Endothelial cell of umbilical vein (primary cell): Measurements from ENCODE around the gene CTTN. TPM values are rescaled to one million over a fixed set of nuclear protein-coding genes. Genes with fewer than 3 reads are reported as not detected.

Experiments
- BruUV-seq: library from RNA; stranded (reverse); fragments of 400-500 nt; replicated peaks from 2 replicates; lab custom pipeline; 2021; lab: Mats Ljungman, UMichigan
- CTCF ChIA-PET: fragments of 300-600, 350-600 bp; sonication (Branson Sonifier 250); formaldehyde crosslinking; loops from one replicate; lab custom pipeline; 2021; ENCODE audit warnings: antibody characterized with exemption, inconsistent platforms; lab: Charles Lee
- POLR2A ChIA-PET: fragments of 300-600, 350-600 bp; sonication (Branson Sonifier 250); formaldehyde crosslinking; loops from one replicate; lab custom pipeline; 2021; ENCODE audit warnings: antibody characterized with exemption, inconsistent platforms; lab: Charles Lee
- DNase-seq: peaks from one replicate; pipeline ENCODE4 v3.0.0-alpha.2; 2011; ENCODE audit warnings: low read depth, low spot score
- FAIRE-seq: peaks from 2 replicates; lab custom pipeline; 2011; peaks lifted over from hg19 to GRCh38; lab: Jason Lieb, UNC
- H2AFZ ChIP-seq: 2 replicates; pipeline ENCODE4 v1.6.0; 2012; ENCODE audit warnings: low read depth, low read length, control low read depth, inconsistent platforms
- H3K27ac ChIP-seq: 2 replicates; pipeline ENCODE4 v1.5.1; 2011; ENCODE audit warnings: low read depth, mild to moderate bottlenecking, control low read depth, low read length, moderate library complexity; ENCODE audit not compliant: insufficient read depth
- H3K27me3 ChIP-seq, 2 experiments: 2 replicates each; pipeline versions ENCODE4 v1.6.0 to v1.6.1; 2011; ENCODE audit warnings: low read length in 2 of 2, mixed read lengths in 1 of 2; ENCODE audit not compliant: control insufficient read depth in 2 of 2, insufficient read depth in 2 of 2
- H3K36me3 ChIP-seq, 2 experiments: 2 replicates in 1 of 2; 3 replicates in 1 of 2; pipeline ENCODE4 v1.5.1; 2011; ENCODE audit warnings: low read length in 2 of 2, mild to moderate bottlenecking in 1 of 2, moderate library complexity in 1 of 2; ENCODE audit not compliant: control insufficient read depth in 2 of 2, insufficient read depth in 2 of 2; ENCODE audit errors: extremely low read depth in 1 of 2
- H3K4me1 ChIP-seq: 3 replicates; pipeline ENCODE4 v1.5.1; 2011; ENCODE audit warnings: mild to moderate bottlenecking, low read length; ENCODE audit not compliant: control insufficient read depth, insufficient read depth; ENCODE audit errors: extremely low read depth
- H3K4me2 ChIP-seq: 2 replicates; pipeline ENCODE4 v1.6.1; 2011; ENCODE audit warnings: low read length, control low read depth, mixed read lengths; ENCODE audit not compliant: insufficient read depth
- H3K4me3 ChIP-seq, 3 experiments: fragments of 200-600 bp in 1 of 3; sonication (generic), shearing (Covaris generic) in 1 of 3; replicated peaks in 1 of 3; 2 replicates each; pipeline ENCODE4 v1.5.1; 2011 to 2016; ENCODE audit warnings: control low read depth in 3 of 3, low read length in 3 of 3, mild to moderate bottlenecking in 2 of 3, inconsistent platforms in 1 of 3, low read depth in 1 of 3, moderate library complexity in 1 of 3; ENCODE audit not compliant: insufficient read depth in 1 of 3
- H3K79me2 ChIP-seq: 2 replicates; pipeline ENCODE4 v1.6.0; 2012; ENCODE audit warnings: low read length, inconsistent platforms; ENCODE audit not compliant: control insufficient read depth, insufficient read depth
- H3K9ac ChIP-seq: replicated peaks from 2 replicates; pipeline ENCODE3; 2011; ENCODE audit warnings: low read length, control low read depth; ENCODE audit not compliant: insufficient read depth; ENCODE audit errors: extremely low read depth
- H3K9me1 ChIP-seq: replicated peaks from 3 replicates; pipeline ENCODE4 v1.6.0; 2011; ENCODE audit warnings: mild to moderate bottlenecking, low read length; ENCODE audit not compliant: control insufficient read depth, insufficient read depth; ENCODE audit errors: extremely low read depth
- H3K9me3 ChIP-seq: replicated peaks from 2 replicates; pipeline ENCODE4 v1.5.1; 2012; ENCODE audit warnings: low read length, inconsistent platforms; ENCODE audit not compliant: control insufficient read depth, insufficient read depth
- H4K20me1 ChIP-seq: replicated peaks from 2 replicates; pipeline ENCODE3; 2011; ENCODE audit warnings: mild to moderate bottlenecking, low read length; ENCODE audit not compliant: control insufficient read depth, insufficient read depth; ENCODE audit errors: extremely low read depth
- CTCF ChIP-seq, 2 donors: IDR thresholded peaks; 1 replicate in 1 of 2; 2 replicates in 1 of 2; pipeline ENCODE4 v1.5.1; 2011; ENCODE audit warnings: low read length in 2 of 2, mild to moderate bottlenecking in 2 of 2, moderate library complexity in 2 of 2, control low read depth in 1 of 2, inconsistent platforms in 1 of 2, low read depth in 1 of 2; ENCODE audit not compliant: insufficient read depth in 1 of 2; ENCODE audit errors: extremely low read depth in 1 of 2
- EZH2 ChIP-seq: IDR thresholded peaks from 2 replicates; pipeline ENCODE4 v1.6.1; 2012; ENCODE audit warnings: borderline replicate concordance, low read depth, mild to moderate bottlenecking, moderate library complexity, low read length, inconsistent platforms; ENCODE audit not compliant: severe bottlenecking
- FOS ChIP-seq: IDR thresholded peaks from 2 replicates; pipeline ENCODE4 v1.6.1; 2011; ENCODE audit warnings: mild to moderate bottlenecking, low read length, moderate library complexity, borderline replicate concordance; ENCODE audit not compliant: insufficient read depth
- GATA2 ChIP-seq: IDR thresholded peaks from 2 replicates; pipeline ENCODE4 v1.7.0; 2011; ENCODE audit warnings: low read depth, mild to moderate bottlenecking, moderate library complexity, mixed read lengths, low read length; ENCODE audit not compliant: insufficient read length, insufficient read depth
- JUN ChIP-seq: IDR thresholded peaks from 2 replicates; pipeline ENCODE4 v1.6.1; 2011; ENCODE audit warnings: borderline replicate concordance, low read depth; ENCODE audit not compliant: insufficient read length, insufficient read depth
- MAX ChIP-seq: IDR thresholded peaks from 2 replicates; pipeline ENCODE4 v1.6.1; 2011; ENCODE audit not compliant: insufficient read depth, insufficient read length
- MYC ChIP-seq: IDR thresholded peaks from one replicate; pipeline ENCODE4 v1.6.1; 2011; ENCODE audit warnings: mild to moderate bottlenecking, low read depth, low read length
- POLR2A ChIP-seq: IDR thresholded peaks from 2 replicates; pipeline ENCODE4 v1.6.1; 2012; ENCODE audit warnings: low read depth, mild to moderate bottlenecking, control low read depth, low read length
- POLR2AphosphoS5 ChIP-seq: IDR thresholded peaks from 2 replicates; pipeline ENCODE4 v1.6.1; 2012; ENCODE audit warnings: low read depth, mild to moderate bottlenecking, control low read depth, low read length, moderate library complexity; ENCODE audit not compliant: insufficient read depth
- dilution Hi-C: fragments of 300-500 bp; cut with MboI; formaldehyde crosslinking; loops from one replicate; pipeline ENCODE4 v1.15.0; 2019; ENCODE audit warnings: low sequenced_read_pairs; ENCODE audit not compliant: extremely low pct_ligation_motif_present
- intact Hi-C: fragments of 100-400 bp; cut with micrococcal nuclease; formaldehyde crosslinking; loops from one replicate; pipeline ENCODE4 v1.10.0; 2022
- polyA plus RNA-seq, 4 experiments: library from polyadenylated mRNA; depleted of rRNA in 3 of 4; stranded (reverse) in 3 of 4; unstranded in 1 of 4; fragments of >200 nt; gene quantifications; 2 replicates each; pipeline versions ENCODE4 v1.2.1 to v1.2.3, GENCODE V29; 2011 to 2012; ENCODE audit warnings: missing spikeins in 1 of 4
- total RNA-seq: library from RNA; stranded (reverse); gene quantifications from 2 replicates; pipeline ENCODE4 v1.2.3, GENCODE V29; 2021

Gene CTTN
- total and polyA plus RNA-seq, 2 donors (not counting 3 experiments of a cell fraction or from before 2014, with no cell fraction given): 161 to 330 TPM

GRCh38 chr11:70460964-70461363, 62.6 kb downstream of the CTTN start:
- no peaks in the 10 kb centered on the region for H3K9me3 ChIP-seq
- H3K27ac ChIP-seq: no peak overlapping the region
- dilution Hi-C loops: no loop called here
- intact Hi-C loops: no loop called here
- H4K20me1 ChIP-seq: no peaks in the 10 kb centered on the region
- TF ChIP-seq GATA2: no peak
- TF ChIP-seq POLR2A: no peak
- TF ChIP-seq MYC: no peak
- TF ChIP-seq FOS: no peak
- TF ChIP-seq CTCF (IDR thresholded peaks at IDR 0.05; ENCODE audit: extremely low read depth in 1 of 2, insufficient read depth in 1 of 2, low read depth in 1 of 2, low read length in 2 of 2): no peak
- no peak for TF ChIP-seq EZH2
- no peak for TF ChIP-seq POLR2AphosphoS5
- TF ChIP-seq JUN: no peak
- no peak for TF ChIP-seq MAX
- no peaks in the 10 kb centered on the region for H3K79me2 ChIP-seq
- H3K27me3 ChIP-seq: no peaks in the 10 kb centered on the region
- DNase-seq (no peak), FAIRE-seq (no peak)
- ChIA-PET POLR2A (no interaction called here), CTCF (no interaction called here)
- H3K4me1 ChIP-seq: no peaks in the 10 kb centered on the region
- H3K4me2 ChIP-seq: no peak overlapping the region
- H3K36me3 ChIP-seq: no peaks in the 10 kb centered on the region
- no peak overlapping the region for H3K4me3 ChIP-seq
- no peak overlapping the region for H2AFZ ChIP-seq
- BruUV-seq: no TSS peak
- no peak overlapping the region for H3K9ac ChIP-seq
- no peaks in the 10 kb centered on the region for H3K9me1 ChIP-seq
